T-cell (primary cell): ENCODE measurements around the gene DOHH. TPM values are rescaled to one million over a fixed set of nuclear protein-coding genes. Genes with fewer than 3 reads are reported as not detected.

ENCODE experiments used
- ATAC-seq, 4 experiments: fragments of 200-7000 bp in 3 of 4; fragments of 150-1000 bp in 1 of 4; cut with Tn5 transposase; replicated peaks in 1 of 4; 1 replicate in 3 of 4; 2 replicates in 1 of 4; pipeline ENCODE4 v1.10.0; 2021; ENCODE audit warnings: moderate library complexity in 3 of 4, mild to moderate bottlenecking in 2 of 4, moderate number of reproducible peaks in 1 of 4
- CTCF ChIA-PET, 2 donors: fragments of 300-600 bp; sonication (Branson Sonifier 250); formaldehyde crosslinking; loops; one replicate each; lab custom pipeline; 2022; ENCODE audit warnings: antibody characterized with exemption in 2 of 2; lab: Charles Lee
- POLR2A ChIA-PET, 2 donors: fragments of 300-600 bp; sonication (Branson Sonifier 250); formaldehyde crosslinking; loops; one replicate each; lab custom pipeline; 2022; ENCODE audit warnings: antibody characterized with exemption in 2 of 2; lab: Charles Lee
- DNase-seq, 35 experiments: peaks; one replicate each; pipeline versions ENCODE4 v3.0.0 to v3.0.0-alpha.2; 2013 to 2023
- H3K27ac ChIP-seq: one replicate; pipeline ENCODE4 v1.5.1; 2013; ENCODE audit warnings: low read length
- H3K27me3 ChIP-seq, 2 experiments: replicated peaks in 1 of 2; 1 replicate in 1 of 2; 2 replicates in 1 of 2; pipeline versions ENCODE4 v1.6.1 to v1.7.0; 2013; ENCODE audit warnings: low read length in 1 of 2, mixed read lengths in 1 of 2; ENCODE audit not compliant: control insufficient read depth in 2 of 2, insufficient read depth in 2 of 2; ENCODE audit errors: extremely low read depth in 1 of 2
- H3K36me3 ChIP-seq, 2 donors: 1 replicate in 1 of 2; 2 replicates in 1 of 2; pipeline versions ENCODE4 v1.6.1 to v1.7.0; 2013; ENCODE audit warnings: low read length in 1 of 2; ENCODE audit not compliant: control insufficient read depth in 2 of 2, insufficient read depth in 1 of 2; ENCODE audit errors: extremely low read depth in 1 of 2
- H3K4me1 ChIP-seq, 2 experiments: 1 replicate in 1 of 2; 2 replicates in 1 of 2; pipeline versions ENCODE4 v1.6.1 to v1.7.0; 2013; ENCODE audit warnings: low read length in 2 of 2, mixed read lengths in 1 of 2; ENCODE audit not compliant: insufficient read depth in 2 of 2, control insufficient read depth in 1 of 2; ENCODE audit errors: extremely low read depth in 1 of 2
- H3K4me3 ChIP-seq, 2 donors: 1 replicate in 1 of 2; 2 replicates in 1 of 2; pipeline versions ENCODE4 v1.5.1 to v1.7.0; 2013; ENCODE audit warnings: mild to moderate bottlenecking in 2 of 2, low read length in 1 of 2, moderate library complexity in 1 of 2; ENCODE audit not compliant: control insufficient read depth in 1 of 2; ENCODE audit errors: extremely low read depth in 1 of 2
- H3K9me3 ChIP-seq: 2 replicates; pipeline ENCODE4 v1.7.0; 2013
- H3K27ac Mint-ChIP-seq, 2 donors: one replicate each; pipeline ENCODE4 v1.8.0; 2020 to 2021; ENCODE audit warnings: mild to moderate bottlenecking in 2 of 2, mixed read lengths in 2 of 2
- H3K27me3 Mint-ChIP-seq, 2 donors: one replicate each; pipeline ENCODE4 v1.8.0; 2021 to 2022; ENCODE audit warnings: mixed read lengths in 2 of 2
- H3K36me3 Mint-ChIP-seq: one replicate; pipeline ENCODE4 v1.8.0; 2021; ENCODE audit warnings: mixed read lengths
- H3K4me1 Mint-ChIP-seq, 3 donors: one replicate each; pipeline ENCODE4 v1.8.0; 2020 to 2022; ENCODE audit warnings: mixed read lengths in 3 of 3, mild to moderate bottlenecking in 1 of 3
- H3K4me3 Mint-ChIP-seq, 3 donors: one replicate each; pipeline ENCODE4 v1.8.0; 2020 to 2022; ENCODE audit warnings: mild to moderate bottlenecking in 3 of 3, mixed read lengths in 3 of 3, moderate library complexity in 3 of 3
- H3K9me3 Mint-ChIP-seq, 3 donors: one replicate each; pipeline ENCODE4 v1.8.0; 2020 to 2022; ENCODE audit warnings: mixed read lengths in 3 of 3
- WGBS: methylation state at CpG from one replicate; pipeline ENCODE4 v1.1.5; 2013; ENCODE audit warnings: missing lambda C conversion rate; ENCODE audit not compliant: insufficient coverage; 5-methylcytosine and 5-hydroxymethylcytosine counted together
- total RNA-seq, 35 experiments: library from RNA in 6 of 35; stranded (reverse) in 6 of 35; fragments of 120-200 nt in 1 of 35; gene quantifications; one replicate each; pipeline versions ENCODE4 v1.2.1 to v1.2.4 and lab custom pipeline; 2013 to 2026

The DOHH gene
- total RNA-seq, 5 donors from 2014 or later (not counting 1 experiment from before 2014, with no cell fraction given) = 5.0 to 12.3 (median 11.1) TPM

DNA sequence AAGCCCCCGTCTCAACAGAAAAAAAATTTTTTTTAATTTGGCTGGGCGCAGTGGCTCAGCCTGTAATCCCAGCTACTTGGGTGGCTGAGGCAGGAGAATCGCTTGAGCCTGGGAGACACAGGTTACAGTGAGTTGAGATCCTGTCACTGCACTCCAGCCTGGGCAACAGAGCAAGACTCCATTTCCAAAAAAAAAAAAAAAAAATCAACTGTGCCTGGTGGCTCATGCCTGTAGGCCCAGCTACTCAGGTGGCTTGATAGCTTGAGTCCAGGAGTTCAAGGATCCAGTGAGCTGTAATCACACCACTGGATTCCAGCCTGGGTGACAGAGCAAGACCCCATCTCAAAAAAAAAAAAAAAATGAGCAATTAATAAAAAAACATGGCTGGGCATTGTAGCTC is 1.3 kb upstream of the DOHH start:
- Histone ChIP-seq H3K36me3 (no peaks in the 10 kb centered on the region), H3K4me1 (peaks cover 10 to 35% of the 10 kb centered on the region in 2 experiments), H3K9me3 (no peaks in the 10 kb centered on the region), H3K4me3 (no peak overlapping the region), H3K27me3 (no peaks in the 10 kb centered on the region), H3K27ac (no peak overlapping the region)
- DNase-seq = no peak
- Mint-ChIP-seq H3K36me3 (peaks cover 5% of the 10 kb centered on the region), H3K27me3 (no peaks in the 10 kb centered on the region), H3K4me1 (peaks cover 36 to 43% (median 41%) of the 10 kb centered on the region in 3 donors), H3K9me3 (no peaks in the 10 kb centered on the region), H3K27ac (no peak overlapping the region), H3K4me3 (no peak overlapping the region)
- POLR2A ChIA-PET = no interaction called here
- 100% methylated on average over 3 of the region's 3 CpGs for WGBS
- ATAC-seq = no peak
- CTCF ChIA-PET = no interaction called here

DNA sequence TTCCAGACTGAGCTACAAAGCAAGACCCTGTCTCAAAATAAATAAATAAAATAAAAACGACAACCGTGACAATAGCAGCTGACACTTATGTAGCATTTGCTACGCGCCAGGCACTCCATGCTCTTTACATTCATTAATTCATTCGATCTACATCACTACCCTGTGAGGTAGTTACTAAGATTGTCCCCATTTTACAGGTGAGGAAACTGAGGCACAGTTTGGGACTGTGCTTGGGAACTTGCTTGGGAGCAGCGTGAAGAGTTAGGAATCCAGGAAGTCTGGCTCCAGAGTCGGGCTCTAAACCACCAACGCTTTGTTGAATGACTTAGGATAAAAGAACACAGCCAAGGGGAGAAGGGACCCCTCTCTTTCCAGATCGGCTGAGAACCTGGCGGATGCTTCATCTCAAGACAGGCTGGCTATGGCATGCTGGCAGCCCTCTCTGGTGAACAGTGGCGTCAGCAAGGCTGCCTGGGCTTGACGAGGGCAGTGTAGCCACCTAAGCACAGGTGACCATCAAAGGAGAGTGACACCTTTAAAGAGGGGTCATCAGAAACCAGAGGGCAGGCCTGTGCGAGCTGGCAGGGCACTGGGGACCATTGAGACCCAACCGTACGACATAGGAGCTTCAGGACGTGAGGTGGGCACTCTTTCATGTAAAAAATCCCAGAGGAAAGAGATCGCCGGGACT is 591 bp downstream of the DOHH start:
- DNase-seq (no peak), ATAC-seq (peak in 3 of 4 experiments; percentile 1 to 11 (median 4))
- Mint-ChIP-seq H3K27me3 (no peaks in the 10 kb centered on the region), H3K27ac (peak overlapping the region; percentile 99), H3K9me3 (no peaks in the 10 kb centered on the region), H3K4me1 (peaks cover 26 to 38% (median 33%) of the 10 kb centered on the region in 3 donors), H3K4me3 (peak overlapping the region; percentile 91 to 96 (median 91)), H3K36me3 (peaks cover 9% of the 10 kb centered on the region)
- Histone ChIP-seq H3K4me1 (peaks cover 6 to 23% of the 10 kb centered on the region in 2 experiments), H3K27me3 (no peaks in the 10 kb centered on the region), H3K9me3 (no peaks in the 10 kb centered on the region), H3K36me3 (peaks cover 12 to 13% of the 10 kb centered on the region in 2 donors), H3K4me3 (peak overlapping the region; percentile 65 to 95), H3K27ac (peak overlapping the region; percentile 97)
- ChIA-PET POLR2A (interaction anchor here in 1 of 2 donors (0.6 kb wide), 1 partner anchor 263 kb away, joined by 10 read pairs; no protein-coding TSS in a partner anchor), CTCF (interaction anchor here in 1 of 2 donors (0.7 kb wide), 1 partner anchor 27 kb away, joined by 3 read pairs; no protein-coding TSS in a partner anchor)
- 8% methylated on average over 12 of the region's 18 CpGs for WGBS

GRCh38 chr19:3497757-3498520 is 2.5 kb downstream of the DOHH start:
- no peak for ATAC-seq
- POLR2A ChIA-PET = interaction anchor here in 1 of 2 donors (0.6 kb wide), 1 partner anchor 1418 kb away, joined by 4 read pairs; no protein-coding TSS in a partner anchor
- H3K4me3 Mint-ChIP-seq = no peak overlapping the region

DNA sequence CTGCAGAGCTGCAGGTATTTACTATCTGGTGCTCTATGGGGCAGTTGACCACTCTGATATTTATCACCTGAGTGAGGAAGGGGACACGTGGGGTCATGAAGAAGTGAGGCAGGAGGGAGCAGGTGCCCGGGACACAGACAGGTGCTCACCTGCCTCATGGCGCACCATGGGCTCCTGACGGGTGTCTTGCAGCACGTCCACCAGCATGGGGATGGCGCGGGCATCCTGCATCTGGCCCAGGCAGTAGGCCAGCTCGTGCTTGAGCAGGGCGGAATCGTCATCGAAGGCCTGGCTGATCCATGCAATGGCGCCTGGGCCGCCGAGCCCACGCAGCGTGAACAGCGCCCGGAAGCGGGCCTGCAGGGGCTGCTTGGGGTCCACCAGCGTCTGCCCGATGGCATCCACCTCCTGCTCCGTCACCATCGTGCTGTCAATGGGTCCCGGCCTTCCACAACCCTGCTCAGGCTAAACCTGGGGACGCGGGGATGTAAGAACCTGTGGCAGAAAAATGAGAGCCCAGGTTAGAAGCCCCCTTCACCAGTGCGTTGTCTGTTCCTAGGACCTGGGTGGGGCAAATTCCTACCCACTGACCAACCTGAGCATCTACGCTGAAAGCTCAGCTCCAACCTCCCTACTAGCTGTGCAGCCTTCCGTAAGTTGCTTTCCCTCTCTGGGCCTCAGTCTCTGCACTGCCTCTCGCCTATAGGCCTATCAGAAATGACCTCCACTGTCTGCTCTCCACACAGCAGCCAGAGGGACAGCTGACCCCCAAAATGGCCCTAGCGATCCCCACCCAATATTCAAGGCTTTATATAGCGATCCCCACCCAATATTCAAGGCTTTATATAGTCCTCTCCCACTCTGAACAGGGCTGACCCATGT is 3.8 kb downstream of the DOHH start:
- H3K27me3 Mint-ChIP-seq = no peaks in the 10 kb centered on the region
- ATAC-seq = no peak
- CTCF ChIA-PET = no interaction called here
- DNase-seq = no peak
- peaks cover 18 to 31% of the 10 kb centered on the region in 2 donors for H3K36me3 ChIP-seq
- H3K4me3 ChIP-seq = no peak overlapping the region
- peaks cover 22 to 38% (median 36%) of the 10 kb centered on the region in 3 donors for H3K4me1 Mint-ChIP-seq
- peaks cover 6 to 32% of the 10 kb centered on the region in 2 experiments for H3K4me1 ChIP-seq
- POLR2A ChIA-PET = no interaction called here
- H3K9me3 Mint-ChIP-seq = no peaks in the 10 kb centered on the region
- H3K36me3 Mint-ChIP-seq = peaks cover 16% of the 10 kb centered on the region
- no peaks in the 10 kb centered on the region for H3K9me3 ChIP-seq
- no peaks in the 10 kb centered on the region for H3K27me3 ChIP-seq
- H3K27ac Mint-ChIP-seq = no peak overlapping the region
- H3K4me3 Mint-ChIP-seq = no peak overlapping the region
- no peak overlapping the region for H3K27ac ChIP-seq
- WGBS = 97% methylated on average over 31 of the region's 32 CpGs

More at GRCh38 chr19:3497757-3498520, 2.5 kb downstream of the DOHH start:
- no peaks in the 10 kb centered on the region for H3K9me3 Mint-ChIP-seq
- H3K36me3 Mint-ChIP-seq = peaks cover 13% of the 10 kb centered on the region
- CTCF ChIA-PET = no interaction called here
- H3K27me3 ChIP-seq = no peaks in the 10 kb centered on the region
- H3K4me3 ChIP-seq = no peak overlapping the region
- H3K4me1 Mint-ChIP-seq = peaks cover 22 to 38% (median 36%) of the 10 kb centered on the region in 3 donors
- no peak for DNase-seq
- H3K27ac Mint-ChIP-seq = no peak overlapping the region
- 100% methylated on average over 2 of the region's 5 CpGs for WGBS
- H3K4me1 ChIP-seq = peaks cover 6 to 32% of the 10 kb centered on the region in 2 experiments
- no peaks in the 10 kb centered on the region for H3K9me3 ChIP-seq
- no peak overlapping the region for H3K27ac ChIP-seq
- H3K27me3 Mint-ChIP-seq = no peaks in the 10 kb centered on the region
- peaks cover 13 to 20% of the 10 kb centered on the region in 2 donors for H3K36me3 ChIP-seq

DNA sequence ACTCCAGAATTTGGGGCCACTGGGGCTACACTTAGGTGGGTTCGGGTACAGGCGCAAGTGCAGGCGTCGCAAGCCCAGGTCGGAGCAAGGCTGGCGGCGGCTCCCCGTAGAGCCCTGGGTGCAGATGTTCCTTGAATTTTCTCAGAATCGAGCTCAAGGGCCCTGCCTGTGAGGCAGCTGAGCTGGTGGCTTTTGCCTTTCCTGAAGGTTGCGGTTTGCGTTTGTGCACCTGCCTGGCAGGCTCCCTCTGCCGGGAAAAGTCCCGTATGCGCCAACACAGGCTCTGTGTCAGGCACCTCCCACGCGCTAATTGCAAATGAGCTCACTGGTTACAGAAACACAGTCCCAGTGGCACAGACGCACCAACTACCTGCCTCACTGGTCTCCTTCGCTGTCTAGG is 5.9 kb downstream of the DOHH start:
- ChIA-PET POLR2A (no interaction called here), CTCF (interaction anchor here in 1 of 2 donors (0.6 kb wide), 1 partner anchor 43 kb away, joined by 4 read pairs; no protein-coding TSS in a partner anchor)
- Histone ChIP-seq H3K4me1 (peaks cover 0 to 16% of the 10 kb centered on the region in 2 experiments), H3K36me3 (peaks cover 18 to 33% of the 10 kb centered on the region in 2 donors), H3K27ac (no peak overlapping the region), H3K4me3 (no peak overlapping the region), H3K9me3 (no peaks in the 10 kb centered on the region), H3K27me3 (no peaks in the 10 kb centered on the region)
- Mint-ChIP-seq H3K4me1 (peaks cover 13 to 25% (median 25%) of the 10 kb centered on the region in 3 donors), H3K36me3 (peaks cover 16% of the 10 kb centered on the region), H3K27ac (peak overlapping the region; percentile 22 to 27), H3K27me3 (no peaks in the 10 kb centered on the region), H3K4me3 (peak overlapping the region in 1 of 3 donors; percentile 19), H3K9me3 (no peaks in the 10 kb centered on the region)
- peak; percentile 32 to 87 (median 62) for ATAC-seq
- DNase-seq = peak in 14 of 35 experiments; percentile 16 to 63 (median 33)
- WGBS = 55% methylated on average over 18 of the region's 18 CpGs
